GM12864 (cell line): ENCODE results near the gene CAMK2D.

Experiments
- DNase-seq: peaks from one replicate; pipeline ENCODE4 v3.0.0-alpha.2; 2011; ENCODE audit warnings: low read depth
- H3K4me3 ChIP-seq: 2 replicates; pipeline ENCODE4 v1.5.1; 2011; ENCODE audit warnings: mild to moderate bottlenecking, low read depth, low read length, control low read depth
- TF ChIP-seq, protein P1 (sequence below): IDR thresholded peaks from 2 replicates; pipeline ENCODE4 v1.5.1; 2011; ENCODE audit warnings: low read depth, mild to moderate bottlenecking, moderate library complexity, low read length, control low read depth, inconsistent platforms; ENCODE audit errors: missing control alignments

CAMK2D gene

DNA sequence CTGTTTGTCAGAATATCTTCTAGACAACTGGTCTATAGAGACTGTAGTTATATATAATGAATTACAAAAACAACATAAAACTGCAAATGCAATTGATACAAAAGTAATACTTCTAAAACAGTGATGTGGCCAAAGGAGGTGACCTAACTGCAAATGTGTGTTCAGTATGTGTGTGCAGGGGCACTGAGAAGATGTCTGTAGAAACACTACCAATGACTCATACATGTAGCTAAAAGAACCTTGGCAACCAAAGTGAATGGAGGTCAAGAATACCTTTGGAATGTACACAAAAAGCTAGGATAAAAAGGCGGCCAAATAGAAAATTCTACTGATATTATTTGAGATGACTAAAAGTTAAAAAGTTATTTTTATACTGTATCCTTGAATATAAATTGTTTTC lies 261.8 kb downstream of the CAMK2D start:
- DNase-seq = no peak
- H3K4me3 ChIP-seq = no peak overlapping the region
- TF ChIP-seq, protein P1, sequence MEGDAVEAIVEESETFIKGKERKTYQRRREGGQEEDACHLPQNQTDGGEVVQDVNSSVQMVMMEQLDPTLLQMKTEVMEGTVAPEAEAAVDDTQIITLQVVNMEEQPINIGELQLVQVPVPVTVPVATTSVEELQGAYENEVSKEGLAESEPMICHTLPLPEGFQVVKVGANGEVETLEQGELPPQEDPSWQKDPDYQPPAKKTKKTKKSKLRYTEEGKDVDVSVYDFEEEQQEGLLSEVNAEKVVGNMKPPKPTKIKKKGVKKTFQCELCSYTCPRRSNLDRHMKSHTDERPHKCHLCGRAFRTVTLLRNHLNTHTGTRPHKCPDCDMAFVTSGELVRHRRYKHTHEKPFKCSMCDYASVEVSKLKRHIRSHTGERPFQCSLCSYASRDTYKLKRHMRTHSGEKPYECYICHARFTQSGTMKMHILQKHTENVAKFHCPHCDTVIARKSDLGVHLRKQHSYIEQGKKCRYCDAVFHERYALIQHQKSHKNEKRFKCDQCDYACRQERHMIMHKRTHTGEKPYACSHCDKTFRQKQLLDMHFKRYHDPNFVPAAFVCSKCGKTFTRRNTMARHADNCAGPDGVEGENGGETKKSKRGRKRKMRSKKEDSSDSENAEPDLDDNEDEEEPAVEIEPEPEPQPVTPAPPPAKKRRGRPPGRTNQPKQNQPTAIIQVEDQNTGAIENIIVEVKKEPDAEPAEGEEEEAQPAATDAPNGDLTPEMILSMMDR = no peak

DNA sequence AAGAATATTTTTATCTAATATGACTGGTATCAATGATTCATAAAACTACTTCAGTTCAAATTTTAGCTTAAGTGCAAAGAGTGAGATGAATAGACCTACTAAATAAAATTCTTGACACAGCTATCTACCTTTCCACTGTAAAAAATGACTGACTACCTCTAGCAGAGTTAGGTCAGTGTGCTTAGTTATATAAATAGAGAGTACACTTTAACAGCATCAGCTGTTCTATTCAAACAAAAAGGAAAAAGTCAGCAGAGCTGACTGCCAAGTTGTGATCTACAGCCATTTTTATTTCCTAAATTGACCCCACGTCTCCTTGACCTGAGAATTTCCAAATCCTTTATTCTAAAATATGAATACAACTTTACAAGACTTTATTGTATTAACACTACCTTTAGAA lies 262.4 kb downstream of the CAMK2D start:
- no peak overlapping the region for H3K4me3 ChIP-seq
- TF ChIP-seq, protein P1 = no peak
- DNase-seq = no peak

DNA sequence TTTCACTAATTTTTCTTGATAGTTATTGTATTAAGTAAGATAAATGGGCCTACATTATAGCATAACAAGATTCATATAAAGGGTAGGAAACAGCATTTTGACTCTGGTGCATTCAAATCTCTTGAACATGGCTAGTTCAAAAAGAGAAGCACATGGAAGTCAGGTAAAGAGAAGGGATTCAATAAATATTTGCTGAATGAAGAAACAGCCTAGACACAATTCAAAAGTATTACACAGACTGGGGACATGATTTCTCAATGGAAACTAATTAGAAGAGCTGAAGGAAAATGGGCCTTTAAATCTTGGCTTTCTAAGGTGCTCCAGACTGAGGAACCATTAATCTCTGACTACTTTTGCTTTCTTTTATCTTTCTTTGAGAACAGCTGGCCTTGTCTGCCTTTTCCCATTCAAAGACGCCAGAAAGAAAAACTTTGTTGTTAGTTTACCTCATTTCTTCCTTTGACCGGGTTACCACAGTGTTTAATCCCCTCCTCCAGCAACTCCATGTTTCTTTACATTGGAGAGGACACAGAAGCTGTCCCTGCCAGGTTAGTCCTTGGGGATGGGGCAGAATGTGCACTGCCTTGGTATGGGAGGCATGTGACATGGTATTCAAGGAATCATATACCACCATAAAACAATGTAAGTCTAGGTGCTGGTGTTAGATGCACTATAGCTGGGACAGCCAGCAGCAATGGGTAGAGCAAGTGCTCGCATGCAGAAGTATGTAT lies 264.2 kb downstream of the CAMK2D start:
- TF ChIP-seq, protein P1 = no peak
- DNase-seq = no peak
- H3K4me3 ChIP-seq = no peak overlapping the region

DNA sequence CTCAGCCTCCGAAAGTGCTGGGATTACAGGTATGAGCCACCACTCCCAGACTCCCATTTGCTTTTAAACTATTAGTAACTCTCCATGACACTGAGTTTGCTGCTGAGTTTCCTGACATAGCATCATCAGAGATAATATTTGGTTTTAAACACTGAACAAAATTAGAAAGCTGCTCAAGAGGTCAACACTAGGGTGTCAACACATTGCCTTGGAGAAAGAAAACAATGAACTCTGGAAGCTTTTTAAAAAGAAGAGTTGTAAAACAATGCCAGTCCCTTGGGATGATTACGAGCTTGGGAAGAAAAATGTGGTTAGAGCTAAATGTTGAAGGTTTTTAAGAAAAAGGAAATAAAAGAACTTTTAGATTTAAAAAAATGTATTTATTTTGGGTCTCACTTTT lies 264.8 kb downstream of the CAMK2D start:
- TF ChIP-seq, protein P1 = no peak
- no peak overlapping the region for H3K4me3 ChIP-seq
- no peak for DNase-seq

DNA sequence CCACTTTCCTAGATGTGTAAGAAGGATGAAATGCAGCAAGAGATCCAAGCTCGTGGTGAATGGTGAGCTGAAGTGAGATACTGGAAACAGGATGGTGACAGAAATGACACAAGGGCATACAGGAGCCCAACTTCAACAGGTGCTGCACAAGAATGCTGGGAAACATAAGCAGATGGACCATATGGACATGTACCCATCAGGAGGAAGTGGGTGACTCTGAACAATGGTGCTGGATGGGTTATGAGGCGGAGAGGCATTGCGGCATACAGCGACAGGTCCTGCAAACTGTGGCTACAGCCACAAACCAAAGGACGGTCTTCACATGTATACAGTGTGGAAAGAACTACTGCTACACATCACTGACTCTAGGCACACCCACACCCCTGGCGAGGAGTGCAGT lies 265.7 kb downstream of the CAMK2D start:
- TF ChIP-seq, protein P1 = no peak
- no peak for DNase-seq
- H3K4me3 ChIP-seq = no peak overlapping the region

DNA sequence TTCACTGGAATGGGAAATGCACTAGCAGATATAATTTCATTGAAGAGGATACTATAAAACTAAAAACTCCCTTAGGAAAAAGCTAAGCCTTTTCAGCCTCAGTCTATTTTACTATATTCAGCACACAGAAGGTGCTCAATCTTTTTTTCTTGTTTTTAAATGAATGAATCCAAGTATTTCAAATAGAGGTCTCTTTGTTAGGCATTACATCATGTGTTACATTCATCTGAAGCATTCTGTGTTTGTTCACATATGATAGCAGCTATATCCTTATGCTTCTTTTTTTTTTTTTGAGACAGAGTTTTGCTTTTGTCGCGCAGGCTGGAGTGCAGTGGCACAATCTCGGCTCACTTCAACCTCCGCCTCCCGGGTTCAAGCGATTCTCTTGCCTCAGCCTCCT lies 278.4 kb downstream of the CAMK2D start:
- TF ChIP-seq, protein P1 = no peak
- no peak overlapping the region for H3K4me3 ChIP-seq
- DNase-seq = no peak

DNA sequence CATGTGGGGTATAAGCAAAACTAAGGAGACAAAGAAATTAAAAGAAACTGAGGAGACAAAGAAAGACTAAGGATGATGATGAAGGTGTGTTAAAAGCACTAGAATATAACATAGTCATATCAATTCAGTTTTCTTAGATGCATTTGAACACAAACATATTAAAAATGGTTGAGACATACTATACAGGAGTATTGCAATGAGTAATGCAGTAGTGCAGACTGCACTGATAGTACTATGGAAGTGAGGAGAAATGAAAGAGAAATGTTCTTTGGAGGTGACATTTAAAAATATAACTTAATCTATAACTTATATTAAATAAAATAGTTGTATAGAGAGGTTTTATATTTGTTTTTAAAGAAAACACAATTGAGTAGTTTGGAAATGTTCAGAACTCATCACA lies 279.2 kb downstream of the CAMK2D start:
- TF ChIP-seq, protein P1 = no peak
- no peak overlapping the region for H3K4me3 ChIP-seq
- DNase-seq = no peak
